CD14-positive monocyte (primary cell): Measurements from ENCODE around the gene RASSF9. TPM values are rescaled to one million over a fixed set of nuclear protein-coding genes. Genes with fewer than 3 reads are reported as not detected.

Source experiments
- DNase-seq, 3 donors: peaks; one replicate each; pipeline ENCODE4 v3.0.0-alpha.2; 2011 to 2022
- H2AFZ ChIP-seq: 2 replicates; pipeline ENCODE4 v1.6.0; 2012; ENCODE audit warnings: mild to moderate bottlenecking, low read depth, low read length, inconsistent platforms; ENCODE audit not compliant: insufficient read depth, poor library complexity, severe bottlenecking
- H3K27ac ChIP-seq, 2 donors: 1 replicate in 1 of 2; 2 replicates in 1 of 2; pipeline ENCODE4 v1.5.1; 2012 to 2013; ENCODE audit warnings: low read length in 2 of 2, control low read depth in 1 of 2, inconsistent platforms in 1 of 2, low read depth in 1 of 2, mild to moderate bottlenecking in 1 of 2
- H3K27me3 ChIP-seq, 2 donors: one replicate each; pipeline versions ENCODE4 v1.6.0 to v1.6.1; 2011 to 2013; ENCODE audit warnings: low read length in 2 of 2; ENCODE audit not compliant: control insufficient read depth in 2 of 2, insufficient read depth in 2 of 2
- H3K36me3 ChIP-seq, 2 donors: replicated peaks in 1 of 2; 1 replicate in 1 of 2; 2 replicates in 1 of 2; pipeline versions ENCODE4 v1.5.1 to v1.6.1; 2012 to 2013; ENCODE audit warnings: low read length in 2 of 2, control low read depth in 1 of 2, inconsistent platforms in 1 of 2, mild to moderate bottlenecking in 1 of 2; ENCODE audit not compliant: insufficient read depth in 2 of 2, control insufficient read depth in 1 of 2
- H3K4me1 ChIP-seq, 2 donors: 1 replicate in 1 of 2; 2 replicates in 1 of 2; pipeline versions ENCODE4 v1.5.1 to v1.6.1; 2012 to 2013; ENCODE audit warnings: low read length in 2 of 2, control low read depth in 1 of 2, inconsistent platforms in 1 of 2, mild to moderate bottlenecking in 1 of 2, moderate library complexity in 1 of 2; ENCODE audit not compliant: insufficient read depth in 2 of 2, control insufficient read depth in 1 of 2
- H3K4me2 ChIP-seq: replicated peaks from 2 replicates; pipeline ENCODE3; 2012; ENCODE audit warnings: low read length, moderate library complexity, mild to moderate bottlenecking; ENCODE audit not compliant: poor library complexity, severe bottlenecking; ENCODE audit errors: extremely low read depth
- H3K4me3 ChIP-seq, 3 experiments: fragments of 200-600 bp in 1 of 3; sonication (generic) in 1 of 3; replicated peaks in 1 of 3; 1 replicate in 2 of 3; 2 replicates in 1 of 3; pipeline ENCODE4 v1.5.1; 2011 to 2013; ENCODE audit warnings: low read length in 3 of 3, mild to moderate bottlenecking in 3 of 3, control low read depth in 2 of 3, low read depth in 2 of 3, inconsistent platforms in 1 of 3, moderate library complexity in 1 of 3
- H3K79me2 ChIP-seq: 2 replicates; pipeline ENCODE4 v1.6.0; 2012; ENCODE audit warnings: mild to moderate bottlenecking, control low read depth, inconsistent platforms, low read length, moderate library complexity; ENCODE audit not compliant: insufficient read depth
- H3K9ac ChIP-seq: 2 replicates; pipeline ENCODE4 v1.6.0; 2017; ENCODE audit warnings: low read length, mild to moderate bottlenecking; ENCODE audit not compliant: insufficient read depth, poor library complexity, severe bottlenecking
- H3K9me3 ChIP-seq, 2 donors: replicated peaks in 1 of 2; 1 replicate in 1 of 2; 2 replicates in 1 of 2; pipeline versions ENCODE4 v1.5.1 to v1.6.1; 2012 to 2013; ENCODE audit warnings: low read length in 2 of 2, control low read depth in 1 of 2; ENCODE audit not compliant: control insufficient read depth in 1 of 2, insufficient read depth in 1 of 2
- H4K20me1 ChIP-seq: 2 replicates; pipeline ENCODE4 v1.6.0; 2012; ENCODE audit warnings: mild to moderate bottlenecking, low read length, control low read depth, moderate library complexity; ENCODE audit not compliant: insufficient read depth
- H3K27ac Mint-ChIP-seq, 7 donors: one replicate each; pipeline ENCODE4 v1.8.0; 2020; ENCODE audit warnings: mild to moderate bottlenecking in 7 of 7, mixed read lengths in 7 of 7, moderate library complexity in 6 of 7, inconsistent platforms in 2 of 7
- H3K27me3 Mint-ChIP-seq, 3 donors: one replicate each; pipeline ENCODE4 v1.8.0; 2021 to 2022; ENCODE audit warnings: low read depth in 3 of 3, mild to moderate bottlenecking in 3 of 3, mixed read lengths in 3 of 3, moderate library complexity in 3 of 3, inconsistent platforms in 1 of 3
- H3K36me3 Mint-ChIP-seq, 2 donors: one replicate each; pipeline ENCODE4 v1.8.0; 2020; ENCODE audit warnings: mixed read lengths in 2 of 2, inconsistent platforms in 1 of 2, mild to moderate bottlenecking in 1 of 2
- H3K4me1 Mint-ChIP-seq: one replicate; pipeline ENCODE4 v1.8.0; 2020; ENCODE audit warnings: mild to moderate bottlenecking, mixed read lengths
- H3K4me3 Mint-ChIP-seq, 2 donors: one replicate each; pipeline ENCODE4 v1.8.0; 2020; ENCODE audit warnings: mild to moderate bottlenecking in 2 of 2, mixed read lengths in 2 of 2, moderate library complexity in 1 of 2
- H3K9me3 Mint-ChIP-seq, 7 donors: one replicate each; pipeline ENCODE4 v1.8.0; 2020 to 2022; ENCODE audit warnings: mixed read lengths in 7 of 7, mild to moderate bottlenecking in 6 of 7, moderate library complexity in 6 of 7, inconsistent platforms in 2 of 7
- WGBS: methylation state at CpG from one replicate; pipeline ENCODE4 v1.1.5; 2013; ENCODE audit warnings: missing lambda C conversion rate; ENCODE audit not compliant: insufficient coverage; 5-methylcytosine and 5-hydroxymethylcytosine counted together
- intact Hi-C, 2 donors: fragments of 100-400 bp; cut with micrococcal nuclease; formaldehyde crosslinking; loops; one replicate each; pipeline versions ENCODE4 v1.15.0 to v1.15.1; 2023
- polyA plus RNA-seq, 3 donors: library from polyadenylated mRNA; depleted of rRNA in 1 of 3; unstranded in 2 of 3; stranded (reverse) in 1 of 3; fragments of 300-500 nt in 2 of 3; fragments of >200 nt in 1 of 3; fragmentation: Illumina TruSeq in 2 of 3; gene quantifications; 1 replicate in 2 of 3; 2 replicates in 1 of 3; pipeline ENCODE4 v1.2.3, GENCODE V29; 2012 to 2021
- TF ChIP-seq, protein P1 (sequence below): fragments of 200-600 bp; IDR thresholded peaks from one replicate; pipeline ENCODE4 v1.8.0; 2022; ENCODE audit warnings: antibody characterized with exemption, mild to moderate bottlenecking

Gene RASSF9
- polyA plus RNA-seq, 3 donors, result not detected

DNA sequence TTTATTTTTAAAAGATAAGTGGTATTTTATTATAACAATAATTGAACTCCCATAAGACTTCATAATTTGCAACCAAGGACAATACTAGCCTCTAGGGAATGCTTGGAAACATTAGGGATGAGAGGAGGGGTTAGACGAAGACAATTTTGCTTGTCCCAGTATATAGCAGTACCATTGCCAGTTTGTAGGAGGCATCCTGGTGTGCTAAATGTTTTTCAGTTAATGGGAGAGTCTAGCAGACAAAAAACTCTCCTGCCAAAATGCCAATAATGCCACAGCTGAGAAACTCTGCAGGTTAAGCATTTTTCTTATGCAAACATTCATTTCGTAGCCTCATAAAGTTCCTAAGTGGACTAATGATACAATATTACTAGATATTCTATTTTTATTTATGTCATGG is 38.1 kb downstream of the RASSF9 start:
- Mint-ChIP-seq H3K4me3 (no peak overlapping the region), H3K27ac (no peak overlapping the region), H3K4me1 (no peaks in the 10 kb centered on the region), H3K9me3 (peaks cover 0 to 4% (median 1%) of the 10 kb centered on the region in 7 donors), H3K36me3 (no peaks in the 10 kb centered on the region), H3K27me3 (no peaks in the 10 kb centered on the region)
- Histone ChIP-seq H3K79me2 (no peaks in the 10 kb centered on the region), H3K27ac (no peak overlapping the region), H3K36me3 (no peaks in the 10 kb centered on the region), H3K9ac (no peak overlapping the region), H3K4me1 (no peaks in the 10 kb centered on the region), H4K20me1 (no peaks in the 10 kb centered on the region), H3K9me3 (no peaks in the 10 kb centered on the region), H3K4me2 (no peak overlapping the region), H2AFZ (no peak overlapping the region), H3K4me3 (no peak overlapping the region), H3K27me3 (no peaks in the 10 kb centered on the region)
- TF ChIP-seq, protein P1, sequence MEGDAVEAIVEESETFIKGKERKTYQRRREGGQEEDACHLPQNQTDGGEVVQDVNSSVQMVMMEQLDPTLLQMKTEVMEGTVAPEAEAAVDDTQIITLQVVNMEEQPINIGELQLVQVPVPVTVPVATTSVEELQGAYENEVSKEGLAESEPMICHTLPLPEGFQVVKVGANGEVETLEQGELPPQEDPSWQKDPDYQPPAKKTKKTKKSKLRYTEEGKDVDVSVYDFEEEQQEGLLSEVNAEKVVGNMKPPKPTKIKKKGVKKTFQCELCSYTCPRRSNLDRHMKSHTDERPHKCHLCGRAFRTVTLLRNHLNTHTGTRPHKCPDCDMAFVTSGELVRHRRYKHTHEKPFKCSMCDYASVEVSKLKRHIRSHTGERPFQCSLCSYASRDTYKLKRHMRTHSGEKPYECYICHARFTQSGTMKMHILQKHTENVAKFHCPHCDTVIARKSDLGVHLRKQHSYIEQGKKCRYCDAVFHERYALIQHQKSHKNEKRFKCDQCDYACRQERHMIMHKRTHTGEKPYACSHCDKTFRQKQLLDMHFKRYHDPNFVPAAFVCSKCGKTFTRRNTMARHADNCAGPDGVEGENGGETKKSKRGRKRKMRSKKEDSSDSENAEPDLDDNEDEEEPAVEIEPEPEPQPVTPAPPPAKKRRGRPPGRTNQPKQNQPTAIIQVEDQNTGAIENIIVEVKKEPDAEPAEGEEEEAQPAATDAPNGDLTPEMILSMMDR, result no peak
- 60% methylated on average over 1 of the region's 2 CpGs for WGBS
- no peak for DNase-seq
- intact Hi-C loops, result no loop called here

DNA sequence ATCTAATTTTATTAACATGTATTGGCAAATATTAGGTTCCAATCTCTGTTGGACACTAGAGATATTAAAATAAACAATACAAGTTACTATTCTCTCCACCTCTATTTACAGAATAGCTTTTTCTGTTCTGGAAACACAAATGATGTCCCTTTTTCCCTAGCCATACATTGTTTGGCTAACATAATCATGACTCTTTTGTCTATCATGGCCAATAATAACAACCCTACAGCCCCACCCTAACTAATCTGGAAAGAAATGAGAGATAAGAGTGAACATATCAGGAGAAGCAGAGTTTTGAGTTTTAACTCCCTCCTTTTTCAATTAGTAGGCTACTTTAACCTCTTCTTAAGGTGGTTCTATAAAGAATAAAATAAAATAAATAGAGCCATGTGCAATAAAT is 40.2 kb downstream of the RASSF9 start:
- Mint-ChIP-seq H3K4me1 (no peaks in the 10 kb centered on the region), H3K27ac (no peak overlapping the region), H3K4me3 (no peak overlapping the region), H3K27me3 (no peaks in the 10 kb centered on the region), H3K9me3 (peaks cover 0 to 3% (median 0%) of the 10 kb centered on the region in 7 donors), H3K36me3 (no peaks in the 10 kb centered on the region)
- Histone ChIP-seq H3K9ac (no peak overlapping the region), H3K4me2 (no peak overlapping the region), H2AFZ (no peak overlapping the region), H3K27me3 (no peaks in the 10 kb centered on the region), H3K4me3 (no peak overlapping the region), H4K20me1 (no peaks in the 10 kb centered on the region), H3K79me2 (no peaks in the 10 kb centered on the region), H3K27ac (no peak overlapping the region), H3K4me1 (no peaks in the 10 kb centered on the region), H3K36me3 (no peaks in the 10 kb centered on the region), H3K9me3 (no peaks in the 10 kb centered on the region)
- intact Hi-C loops, result no loop called here
- DNase-seq, result no peak
- TF ChIP-seq, protein P1, result no peak
